GM18858 (cell line): ENCODE data around the gene KIF25.

Source experiments
- ATAC-seq: cut with Tn5 transposase; IDR thresholded peaks from one replicate; pipeline ENCODE4 v1.9.1; 2021; ENCODE audit not compliant: unreplicated experiment

Gene KIF25

DNA sequence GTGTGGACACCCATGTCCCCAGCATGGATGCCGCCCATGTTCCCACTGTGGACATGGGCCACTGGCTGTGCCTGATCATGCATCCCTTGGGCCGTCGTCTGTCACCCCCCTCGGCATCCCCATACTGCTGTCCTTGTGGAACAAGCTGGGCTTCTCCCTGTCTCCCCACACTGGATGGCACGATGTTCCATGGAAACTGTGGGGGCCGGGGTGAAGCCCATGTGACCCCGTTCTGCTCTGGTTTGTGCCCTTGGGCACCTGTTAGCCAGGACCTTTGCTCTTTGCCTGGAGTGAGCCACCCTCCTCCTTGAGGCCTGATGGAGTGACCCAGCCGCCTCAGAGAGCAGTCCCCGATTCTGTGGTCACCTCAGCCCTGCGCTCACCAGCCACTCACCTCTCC, 89.1 kb downstream of the KIF25 start:
- ATAC-seq: no peak

DNA sequence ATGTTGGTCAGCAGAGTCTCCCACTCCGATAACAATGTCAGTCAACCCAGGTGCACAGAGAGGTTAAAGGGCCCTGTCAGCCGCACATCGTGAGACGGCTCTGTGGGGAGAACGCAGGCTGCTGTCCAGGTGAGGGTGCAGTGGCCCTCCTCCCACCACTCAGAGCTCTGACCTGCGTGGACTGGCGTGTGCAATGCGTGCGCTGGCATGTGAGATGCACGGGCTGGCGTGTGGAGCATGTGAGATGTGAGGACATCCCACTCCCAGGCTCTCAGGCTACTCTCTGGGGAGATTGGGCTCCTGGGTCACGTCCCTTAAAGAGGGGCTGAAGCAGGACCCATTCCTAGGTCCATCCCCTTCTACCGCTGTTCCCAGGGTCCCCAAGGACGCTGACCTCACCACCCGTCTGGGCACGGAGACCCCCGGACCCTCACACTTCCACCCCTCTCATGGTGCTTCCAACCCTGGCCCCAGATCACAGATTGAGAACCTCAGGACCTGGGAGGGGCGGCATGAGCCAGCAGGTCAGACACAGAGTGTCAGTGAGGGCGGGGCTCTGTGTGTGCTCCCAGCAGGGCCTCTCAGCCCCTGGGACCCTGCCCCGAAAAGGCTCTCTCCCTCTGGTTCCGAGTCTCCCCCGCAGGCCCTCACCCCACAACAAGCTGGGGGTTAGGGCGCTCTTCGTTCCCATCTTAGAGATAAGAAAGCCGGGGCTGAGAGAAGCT, 90.1 kb downstream of the KIF25 start:
- no peak for ATAC-seq

GRCh38 chr6:168088161-168089053, 90.9 kb downstream of the KIF25 start:
- ATAC-seq: no peak

DNA sequence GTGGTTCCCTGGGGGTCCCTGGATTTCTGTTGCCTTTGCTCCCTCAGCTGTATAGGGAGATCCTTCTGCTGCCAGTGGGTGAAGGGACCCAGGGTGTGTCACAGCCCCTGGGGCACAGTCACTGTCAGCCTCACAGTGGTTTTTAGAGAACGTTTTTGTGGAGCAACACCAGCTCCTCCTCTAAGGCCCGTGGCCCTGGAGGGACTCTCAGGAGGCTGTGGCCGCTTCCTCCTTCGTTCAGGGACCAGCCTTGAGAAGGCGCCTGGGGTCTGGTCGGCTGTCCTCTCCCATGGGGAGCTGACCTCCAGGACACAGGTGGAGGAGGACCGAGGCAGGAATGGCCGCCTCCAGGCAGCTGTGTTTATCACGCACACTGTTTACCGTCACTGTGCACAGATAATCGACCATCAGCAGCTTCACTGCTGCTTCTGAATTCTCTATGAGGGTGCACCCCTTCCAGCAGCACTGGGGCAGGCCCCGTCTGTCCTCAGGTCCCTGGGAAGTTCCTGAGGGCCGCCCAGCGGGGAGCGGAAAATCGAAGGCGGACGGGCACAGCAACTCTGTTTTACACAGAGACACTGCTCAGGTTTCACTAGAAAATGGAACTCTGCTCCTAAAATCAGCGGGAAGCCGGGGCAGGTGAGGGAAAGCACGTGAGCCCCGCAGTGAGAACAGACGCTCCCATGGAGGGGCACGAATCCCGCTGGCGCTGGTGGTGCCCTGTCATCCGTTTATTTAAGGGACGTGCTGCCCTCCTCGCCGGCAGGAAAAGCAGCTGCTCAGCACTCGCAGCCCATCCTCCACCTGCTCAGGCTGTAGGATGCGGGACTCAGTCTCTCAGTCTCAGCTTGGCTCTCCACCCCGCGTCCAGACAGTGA, 92.0 kb downstream of the KIF25 start:
- ATAC-seq: no peak

DNA sequence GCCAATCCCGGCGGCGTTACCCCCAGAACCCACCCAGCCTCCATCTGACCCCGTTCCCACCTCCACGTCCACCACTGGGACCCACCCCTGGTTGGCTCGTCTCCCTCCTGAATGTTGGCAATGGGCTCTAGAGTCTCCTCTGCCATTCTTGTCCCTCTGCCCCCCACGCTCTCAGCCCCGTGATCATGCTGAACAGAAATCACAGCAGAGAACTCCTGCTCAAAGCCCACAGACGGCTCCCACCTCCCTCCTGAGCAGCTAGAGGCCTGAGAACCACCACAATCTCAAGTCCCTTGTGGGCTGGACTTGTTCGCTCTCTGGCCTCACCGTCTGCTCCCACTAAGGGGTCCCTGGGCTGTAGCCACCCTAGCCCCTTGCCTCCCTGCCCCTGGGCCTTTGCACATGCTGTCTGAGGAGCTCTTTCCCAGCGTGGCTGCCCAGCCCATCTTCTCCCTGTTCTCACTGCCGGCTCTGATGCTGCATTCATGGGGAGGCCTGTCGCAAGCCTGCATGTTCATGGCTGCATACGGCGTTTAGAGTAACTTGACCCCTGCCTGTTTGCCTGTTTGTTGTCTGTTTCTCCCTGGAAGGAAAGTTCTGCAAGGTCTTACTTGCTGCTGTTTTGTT, 92.7 kb downstream of the KIF25 start:
- ATAC-seq: no peak

- no peak for ATAC-seq
These were observed 93.2 kb downstream of the KIF25 start for GRCh38 chr6:168090706-168091105.

DNA sequence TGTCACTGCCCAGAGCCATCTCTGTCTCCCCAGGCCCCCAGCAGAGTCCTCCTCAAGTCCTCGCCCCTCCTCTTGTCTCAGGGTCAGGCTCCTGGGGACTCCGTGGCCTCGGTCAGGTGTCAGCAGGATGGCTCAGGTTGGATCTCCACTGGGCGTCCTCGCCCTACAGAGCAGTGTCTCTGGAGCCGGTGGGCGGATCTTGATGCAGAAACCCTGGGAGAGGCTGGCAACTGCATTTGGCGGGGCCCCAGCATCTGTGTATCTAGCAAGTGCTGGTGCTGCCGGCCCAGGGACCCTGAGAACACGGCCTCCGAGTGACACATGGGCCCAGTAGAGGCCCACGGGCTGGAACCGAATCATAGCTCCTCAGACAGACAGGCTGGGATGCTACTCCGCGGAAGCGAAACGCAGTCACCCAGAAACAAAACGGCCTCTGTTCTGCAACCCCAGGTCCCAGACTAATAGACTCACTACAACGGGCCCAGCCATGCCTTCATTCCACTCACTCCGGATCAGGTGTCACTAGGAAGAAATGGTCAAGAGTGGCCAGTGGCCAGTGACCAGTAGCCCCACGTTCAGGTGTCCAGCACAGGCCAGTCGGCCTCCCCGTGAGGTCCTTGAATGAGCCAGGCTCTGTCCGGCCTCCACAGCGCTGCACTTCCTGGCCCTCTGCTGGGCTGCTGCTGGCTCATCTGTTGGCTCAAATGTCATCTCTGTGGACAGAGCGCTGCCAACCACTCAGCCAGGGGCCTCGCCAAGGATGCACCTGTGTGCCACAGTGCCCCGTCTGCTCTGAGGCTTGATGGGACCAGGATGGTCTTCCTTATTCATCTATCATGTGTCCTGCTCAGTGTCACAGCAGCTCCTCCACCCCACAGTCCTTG, 94.2 kb downstream of the KIF25 start:
- ATAC-seq: no peak

DNA sequence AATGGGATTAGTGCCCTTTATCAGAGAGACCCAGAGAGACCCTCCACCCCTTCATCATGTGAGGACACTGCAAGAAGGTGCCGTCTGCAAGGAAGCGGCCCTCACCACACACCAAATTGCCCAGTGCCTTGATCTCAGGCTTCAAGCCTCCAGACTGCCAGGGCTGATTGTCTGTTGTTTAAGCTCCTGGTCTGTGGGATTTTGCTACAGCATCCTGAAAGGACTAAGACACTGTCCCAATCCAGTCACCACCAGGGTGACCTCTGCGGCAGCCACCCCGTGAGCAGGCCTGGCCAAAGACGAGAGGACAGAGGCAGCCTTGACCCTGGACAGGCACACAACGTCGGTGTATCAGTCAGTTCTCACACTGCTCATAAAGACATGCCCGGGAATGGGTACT, 95.1 kb downstream of the KIF25 start:
- no peak for ATAC-seq

GRCh38 chr6:168093071-168093505, 95.6 kb downstream of the KIF25 start:
- ATAC-seq: no peak

DNA sequence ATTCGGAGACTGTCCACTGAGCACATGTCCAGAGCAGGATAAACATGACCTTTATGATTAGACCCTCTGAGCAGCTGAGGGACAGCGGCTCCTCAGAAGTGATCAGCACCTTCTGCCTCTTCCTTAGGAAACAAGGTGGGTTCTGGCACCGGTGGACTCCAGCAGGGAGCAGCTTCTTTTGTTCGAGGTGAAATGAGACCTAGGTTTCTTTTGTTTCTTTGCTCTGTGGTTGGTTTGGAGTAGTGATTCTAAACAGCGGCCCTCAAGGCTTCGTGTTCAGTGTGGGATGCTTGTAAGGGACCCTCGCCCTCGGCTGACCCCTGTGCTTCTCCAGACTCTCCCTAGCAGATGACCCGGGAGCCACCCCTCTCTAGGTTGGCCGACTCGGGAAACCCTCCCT, 96.2 kb downstream of the KIF25 start:
- no peak for ATAC-seq
